ENCODE measurements around the gene FAF1.
A peak's percentile ranks its signal among the peaks of the same experiment; 100 is the strongest.

DNA sequence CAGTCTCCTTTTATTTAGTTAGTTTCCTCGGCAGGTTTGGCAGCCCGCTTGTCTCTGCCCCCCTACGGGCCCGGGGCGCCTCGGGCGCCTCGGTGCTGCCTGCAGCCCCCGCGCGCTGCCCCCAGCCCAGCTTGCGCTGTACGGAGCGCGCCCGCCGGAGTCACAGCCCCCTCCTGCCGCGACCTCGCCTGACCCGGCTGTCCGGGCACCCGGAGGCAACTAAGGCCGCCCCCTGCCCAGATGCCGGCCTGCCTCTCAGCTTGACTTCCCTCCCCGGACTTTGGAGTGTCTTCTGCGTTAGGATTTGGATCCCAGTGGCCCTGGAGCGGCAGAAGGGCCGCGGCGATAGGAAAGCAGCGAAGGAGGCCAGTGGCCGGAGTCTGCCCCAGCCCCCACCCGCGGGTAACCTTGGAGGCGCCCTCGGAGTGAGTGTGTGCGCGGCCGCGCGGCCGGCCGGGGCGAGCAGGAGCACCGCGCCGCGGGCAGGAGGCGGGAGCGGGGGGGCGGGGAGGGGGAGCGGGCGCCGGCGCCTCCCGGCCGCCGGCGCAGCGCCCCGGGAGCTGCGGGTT lies 17.6 kb upstream of the FAF1 start:
- TF ChIP-seq, protein P1, sequence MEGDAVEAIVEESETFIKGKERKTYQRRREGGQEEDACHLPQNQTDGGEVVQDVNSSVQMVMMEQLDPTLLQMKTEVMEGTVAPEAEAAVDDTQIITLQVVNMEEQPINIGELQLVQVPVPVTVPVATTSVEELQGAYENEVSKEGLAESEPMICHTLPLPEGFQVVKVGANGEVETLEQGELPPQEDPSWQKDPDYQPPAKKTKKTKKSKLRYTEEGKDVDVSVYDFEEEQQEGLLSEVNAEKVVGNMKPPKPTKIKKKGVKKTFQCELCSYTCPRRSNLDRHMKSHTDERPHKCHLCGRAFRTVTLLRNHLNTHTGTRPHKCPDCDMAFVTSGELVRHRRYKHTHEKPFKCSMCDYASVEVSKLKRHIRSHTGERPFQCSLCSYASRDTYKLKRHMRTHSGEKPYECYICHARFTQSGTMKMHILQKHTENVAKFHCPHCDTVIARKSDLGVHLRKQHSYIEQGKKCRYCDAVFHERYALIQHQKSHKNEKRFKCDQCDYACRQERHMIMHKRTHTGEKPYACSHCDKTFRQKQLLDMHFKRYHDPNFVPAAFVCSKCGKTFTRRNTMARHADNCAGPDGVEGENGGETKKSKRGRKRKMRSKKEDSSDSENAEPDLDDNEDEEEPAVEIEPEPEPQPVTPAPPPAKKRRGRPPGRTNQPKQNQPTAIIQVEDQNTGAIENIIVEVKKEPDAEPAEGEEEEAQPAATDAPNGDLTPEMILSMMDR (IDR thresholded peaks at IDR 0.05): no peak
- TF ChIP-seq POLR2A (IDR thresholded peaks at IDR 0.05): peak in 1 of 3 donors; percentile 36
